ENCODE data around the gene MED14. TPM values are rescaled to one million over a fixed set of nuclear protein-coding genes. Genes with fewer than 3 reads are reported as not detected.

MED14 gene
- total RNA-seq, 1 experiment from 2014 or later = 136 TPM

DNA sequence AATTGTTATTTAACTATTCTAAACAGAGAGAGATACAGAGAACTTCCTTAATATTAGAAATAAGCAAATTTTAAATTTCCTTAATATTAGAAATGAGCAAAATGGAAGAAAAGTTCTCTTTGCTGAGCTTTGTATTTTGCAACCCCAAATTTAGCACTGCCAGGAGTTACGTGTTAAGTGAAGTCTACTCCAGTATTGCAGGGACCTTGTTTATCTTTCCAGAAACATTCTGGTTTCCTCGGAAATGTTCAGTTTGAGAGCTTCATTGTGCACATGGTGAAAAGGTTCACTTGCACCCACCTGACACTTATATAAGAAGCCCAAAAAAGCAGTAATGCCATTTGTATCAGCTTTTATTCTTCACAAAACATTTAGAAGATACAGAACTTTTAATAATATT is 81.8 kb downstream of the MED14 start:
- no peaks in the 10 kb centered on the region for H3K27me3 Mint-ChIP-seq (ENCODE audit: low read depth)
- H2BK120ac ChIP-seq (ENCODE audit: low read depth, low read length, poor library complexity, severe bottlenecking) = no peak overlapping the region
- no peak overlapping the region for H3K27ac Mint-ChIP-seq
- H3K79me1 ChIP-seq (ENCODE audit: insufficient read depth, low read depth, low read length, poor library complexity, severe bottlenecking) = no peaks in the 10 kb centered on the region
- WGBS (ENCODE audit: extremely low coverage, insufficient read length, low lambda C conversion rate) = no CpG with 5 or more reads among the region's 2 CpGs
- H3K27me3 ChIP-seq (ENCODE audit: insufficient read depth, low read length) = no peaks in the 10 kb centered on the region
- H3K9me3 ChIP-seq (ENCODE audit: control insufficient read depth, low read depth, low read length) = no peaks in the 10 kb centered on the region
- no peak overlapping the region for H3K27ac ChIP-seq (ENCODE audit: insufficient read length, low read depth, low read length)
- H4K8ac ChIP-seq (replicated peaks; ENCODE audit: insufficient read length, low read depth, low read length) = no peak overlapping the region
- no peak overlapping the region for H3K56ac ChIP-seq (ENCODE audit: insufficient read length, low read depth, low read length)
- H3K23ac ChIP-seq (ENCODE audit: insufficient read length, low read depth, low read length) = no peak overlapping the region
- H3K14ac ChIP-seq (ENCODE audit: insufficient read depth, low read length) = no peak overlapping the region
- H4K20me1 ChIP-seq (ENCODE audit: control insufficient read depth, insufficient read depth, insufficient read length) = no peaks in the 10 kb centered on the region
- no peak overlapping the region for H2BK12ac ChIP-seq (ENCODE audit: insufficient read length, low read depth, low read length)
- no peak overlapping the region for H3K4me3 Mint-ChIP-seq
- H3K18ac ChIP-seq (ENCODE audit: insufficient read length, low read depth, low read length) = no peak overlapping the region
- no peak overlapping the region for H2BK15ac ChIP-seq (ENCODE audit: low read depth, low read length)
- no peak overlapping the region for H4K91ac ChIP-seq (ENCODE audit: insufficient read length, low read depth, low read length)
- no peak overlapping the region for H4K5ac ChIP-seq (ENCODE audit: insufficient read length, low read depth, low read length)
- H3T11ph ChIP-seq (ENCODE audit: low read length) = no peak overlapping the region
- peaks cover 22 to 63% (median 47%) of the 10 kb centered on the region in 3 experiments; a peak in 6 of 7 replicates for H3K36me3 Mint-ChIP-seq (ENCODE audit: insufficient read depth in 1 of 3, low read depth in 3 of 3)
- H3K79me2 ChIP-seq (ENCODE audit: insufficient read depth, low read length) = no peaks in the 10 kb centered on the region
- peaks cover 32 to 37% of the 10 kb centered on the region in 2 experiments for H3K9me3 Mint-ChIP-seq
- H3K4me2 ChIP-seq (ENCODE audit: insufficient read depth, insufficient read length, low read length) = no peak overlapping the region
- no peak overlapping the region for H3K9ac ChIP-seq (ENCODE audit: extremely low read depth, insufficient read length, low read length)
- no peak overlapping the region for H2BK5ac ChIP-seq (ENCODE audit: insufficient read length, low read length)
- H3K4me1 ChIP-seq (ENCODE audit: insufficient read depth, low read length) = no peaks in the 10 kb centered on the region
- H2BK20ac ChIP-seq (ENCODE audit: low read depth, low read length, poor library complexity, severe bottlenecking) = no peak overlapping the region
- no peak for DNase-seq
- peaks cover 0 to 3% of the 10 kb centered on the region in 2 experiments; a peak in 2 of 4 replicates for H3K4me1 Mint-ChIP-seq
- no peak overlapping the region for H3K4ac ChIP-seq (ENCODE audit: low read depth, low read length)
- no peak overlapping the region for H2AFZ ChIP-seq (ENCODE audit: low read length)
- no peak overlapping the region for H2AK5ac ChIP-seq (ENCODE audit: insufficient read length, low read length)
- TF ChIP-seq, protein P1, sequence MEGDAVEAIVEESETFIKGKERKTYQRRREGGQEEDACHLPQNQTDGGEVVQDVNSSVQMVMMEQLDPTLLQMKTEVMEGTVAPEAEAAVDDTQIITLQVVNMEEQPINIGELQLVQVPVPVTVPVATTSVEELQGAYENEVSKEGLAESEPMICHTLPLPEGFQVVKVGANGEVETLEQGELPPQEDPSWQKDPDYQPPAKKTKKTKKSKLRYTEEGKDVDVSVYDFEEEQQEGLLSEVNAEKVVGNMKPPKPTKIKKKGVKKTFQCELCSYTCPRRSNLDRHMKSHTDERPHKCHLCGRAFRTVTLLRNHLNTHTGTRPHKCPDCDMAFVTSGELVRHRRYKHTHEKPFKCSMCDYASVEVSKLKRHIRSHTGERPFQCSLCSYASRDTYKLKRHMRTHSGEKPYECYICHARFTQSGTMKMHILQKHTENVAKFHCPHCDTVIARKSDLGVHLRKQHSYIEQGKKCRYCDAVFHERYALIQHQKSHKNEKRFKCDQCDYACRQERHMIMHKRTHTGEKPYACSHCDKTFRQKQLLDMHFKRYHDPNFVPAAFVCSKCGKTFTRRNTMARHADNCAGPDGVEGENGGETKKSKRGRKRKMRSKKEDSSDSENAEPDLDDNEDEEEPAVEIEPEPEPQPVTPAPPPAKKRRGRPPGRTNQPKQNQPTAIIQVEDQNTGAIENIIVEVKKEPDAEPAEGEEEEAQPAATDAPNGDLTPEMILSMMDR (conservative IDR thresholded peaks at IDR 0.05) = no peak
- no peaks in the 10 kb centered on the region for H3K23me2 ChIP-seq (ENCODE audit: insufficient read length, low read depth, low read length, poor library complexity, severe bottlenecking)

Measured in H9 (cell line).